ENCODE results near the gene CPXM1. TPM values are rescaled to one million over a fixed set of nuclear protein-coding genes. Genes with fewer than 3 reads are reported as not detected.

CPXM1 gene
- total and polyA plus RNA-seq, 9 of the 15 experiments (the other 6 are each of a cell fraction or from before 2014, with no cell fraction given) = 0.04 to 1.1 (median 0.37) TPM; not detected in 2

GRCh38 chr20:2795451-2795850, 5.0 kb downstream of the CPXM1 start (continued):
- TF ChIP-seq SMARCC2 (IDR thresholded peaks at IDR 0.05; ENCODE audit: low read depth) (no peak), FOXK2 (conservative IDR thresholded peaks at IDR 0.05 in 1 of 2, IDR thresholded peaks at IDR 0.05 in 1 of 2; ENCODE audit: low read depth in 2 of 2) (no peak), ZNF197 (CRISPR knock-in tag; IDR thresholded peaks at IDR 0.05; ENCODE audit: low read depth) (no peak), ZNF12 (CRISPR knock-in tag; IDR thresholded peaks at IDR 0.05) (no peak), THRB (CRISPR knock-in tag; conservative IDR thresholded peaks at IDR 0.05) (no peak), ZFPM2 (CRISPR knock-in tag; IDR thresholded peaks at IDR 0.05) (no peak), RBM15 (IDR thresholded peaks at IDR 0.05; ENCODE audit: insufficient read depth, low read length) (no peak)
- TF ChIP-seq, protein P1, sequence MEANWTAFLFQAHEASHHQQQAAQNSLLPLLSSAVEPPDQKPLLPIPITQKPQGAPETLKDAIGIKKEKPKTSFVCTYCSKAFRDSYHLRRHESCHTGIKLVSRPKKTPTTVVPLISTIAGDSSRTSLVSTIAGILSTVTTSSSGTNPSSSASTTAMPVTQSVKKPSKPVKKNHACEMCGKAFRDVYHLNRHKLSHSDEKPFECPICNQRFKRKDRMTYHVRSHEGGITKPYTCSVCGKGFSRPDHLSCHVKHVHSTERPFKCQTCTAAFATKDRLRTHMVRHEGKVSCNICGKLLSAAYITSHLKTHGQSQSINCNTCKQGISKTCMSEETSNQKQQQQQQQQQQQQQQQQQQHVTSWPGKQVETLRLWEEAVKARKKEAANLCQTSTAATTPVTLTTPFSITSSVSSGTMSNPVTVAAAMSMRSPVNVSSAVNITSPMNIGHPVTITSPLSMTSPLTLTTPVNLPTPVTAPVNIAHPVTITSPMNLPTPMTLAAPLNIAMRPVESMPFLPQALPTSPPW (CRISPR knock-in tag; IDR thresholded peaks at IDR 0.05) = 0 out of 2 replicates have a peak, but pooled peaks have one; percentile 19
- TF ChIP-seq, protein P2, sequence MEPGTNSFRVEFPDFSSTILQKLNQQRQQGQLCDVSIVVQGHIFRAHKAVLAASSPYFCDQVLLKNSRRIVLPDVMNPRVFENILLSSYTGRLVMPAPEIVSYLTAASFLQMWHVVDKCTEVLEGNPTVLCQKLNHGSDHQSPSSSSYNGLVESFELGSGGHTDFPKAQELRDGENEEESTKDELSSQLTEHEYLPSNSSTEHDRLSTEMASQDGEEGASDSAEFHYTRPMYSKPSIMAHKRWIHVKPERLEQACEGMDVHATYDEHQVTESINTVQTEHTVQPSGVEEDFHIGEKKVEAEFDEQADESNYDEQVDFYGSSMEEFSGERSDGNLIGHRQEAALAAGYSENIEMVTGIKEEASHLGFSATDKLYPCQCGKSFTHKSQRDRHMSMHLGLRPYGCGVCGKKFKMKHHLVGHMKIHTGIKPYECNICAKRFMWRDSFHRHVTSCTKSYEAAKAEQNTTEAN (CRISPR knock-in tag; IDR thresholded peaks at IDR 0.05) = no peak
- TF ChIP-seq, protein P3, sequence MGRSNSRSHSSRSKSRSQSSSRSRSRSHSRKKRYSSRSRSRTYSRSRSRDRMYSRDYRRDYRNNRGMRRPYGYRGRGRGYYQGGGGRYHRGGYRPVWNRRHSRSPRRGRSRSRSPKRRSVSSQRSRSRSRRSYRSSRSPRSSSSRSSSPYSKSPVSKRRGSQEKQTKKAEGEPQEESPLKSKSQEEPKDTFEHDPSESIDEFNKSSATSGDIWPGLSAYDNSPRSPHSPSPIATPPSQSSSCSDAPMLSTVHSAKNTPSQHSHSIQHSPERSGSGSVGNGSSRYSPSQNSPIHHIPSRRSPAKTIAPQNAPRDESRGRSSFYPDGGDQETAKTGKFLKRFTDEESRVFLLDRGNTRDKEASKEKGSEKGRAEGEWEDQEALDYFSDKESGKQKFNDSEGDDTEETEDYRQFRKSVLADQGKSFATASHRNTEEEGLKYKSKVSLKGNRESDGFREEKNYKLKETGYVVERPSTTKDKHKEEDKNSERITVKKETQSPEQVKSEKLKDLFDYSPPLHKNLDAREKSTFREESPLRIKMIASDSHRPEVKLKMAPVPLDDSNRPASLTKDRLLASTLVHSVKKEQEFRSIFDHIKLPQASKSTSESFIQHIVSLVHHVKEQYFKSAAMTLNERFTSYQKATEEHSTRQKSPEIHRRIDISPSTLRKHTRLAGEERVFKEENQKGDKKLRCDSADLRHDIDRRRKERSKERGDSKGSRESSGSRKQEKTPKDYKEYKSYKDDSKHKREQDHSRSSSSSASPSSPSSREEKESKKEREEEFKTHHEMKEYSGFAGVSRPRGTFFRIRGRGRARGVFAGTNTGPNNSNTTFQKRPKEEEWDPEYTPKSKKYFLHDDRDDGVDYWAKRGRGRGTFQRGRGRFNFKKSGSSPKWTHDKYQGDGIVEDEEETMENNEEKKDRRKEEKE (IDR thresholded peaks at IDR 0.05; ENCODE audit: borderline replicate concordance in 1 of 2, control insufficient read depth in 1 of 2, low read depth in 2 of 2, low read length in 1 of 2) = no peak

Data from K562 (cell line).